Ascending aorta (tissue), 2 donors: ENCODE data around the gene OR6B2. TPM values are rescaled to one million over a fixed set of nuclear protein-coding genes. Genes with fewer than 3 reads are reported as not detected.
A peak's percentile ranks its signal among the peaks of the same experiment; 100 is the strongest.

ENCODE experiments used
- DNase-seq, 2 donors: peaks; one replicate each; pipeline ENCODE4 v3.0.0-alpha.2; 2019; ENCODE audit warnings: low spot score in 2 of 2
- H3K27ac ChIP-seq, 2 donors: fragments of 200-600 bp; sonication (generic); one replicate each; pipeline ENCODE4 v1.5.1; 2016 to 2017; ENCODE audit warnings: mild to moderate bottlenecking in 1 of 2
- H3K27me3 ChIP-seq: fragments of 200-600 bp; sonication (generic); one replicate; pipeline ENCODE4 v1.5.1; 2017
- H3K36me3 ChIP-seq, 2 donors: fragments of 200-600 bp; sonication (generic); one replicate each; pipeline ENCODE4 v1.5.1; 2016
- H3K4me1 ChIP-seq, 2 donors: fragments of 200-600 bp; sonication (generic); one replicate each; pipeline ENCODE4 v1.5.1; 2016 to 2017; ENCODE audit warnings: mild to moderate bottlenecking in 1 of 2
- H3K4me3 ChIP-seq, 2 donors: fragments of 200-600 bp; sonication (generic); one replicate each; pipeline ENCODE4 v1.5.1; 2016 to 2017; ENCODE audit warnings: mild to moderate bottlenecking in 1 of 2
- H3K9me3 ChIP-seq, 2 donors: fragments of 200-600 bp; sonication (generic); one replicate each; pipeline ENCODE4 v1.5.1; 2016
- intact Hi-C: fragments of 100-400 bp; cut with DNase I; formaldehyde crosslinking; loops from one replicate; pipeline ENCODE4 v1.15.1; 2023
- total RNA-seq: library from RNA; depleted of rRNA; stranded (reverse); fragments of >200 nt; gene quantifications from one replicate; pipeline ENCODE4 v1.1.0, GENCODE V29; 2016
- TF ChIP-seq, protein P1 (sequence below), 3 experiments: fragments of 200-600 bp in 2 of 3; fragments of 450-650 bp in 1 of 3; sonication (generic) in 2 of 3; IDR thresholded peaks; one replicate each; pipeline ENCODE4 v1.5.1; 2016 to 2019; ENCODE audit warnings: antibody characterized with exemption in 3 of 3, mild to moderate bottlenecking in 1 of 3, moderate library complexity in 1 of 3

OR6B2 gene
- total RNA-seq, 1 donor from 2014 or later, result not detected

- intact Hi-C loops, result no loop called here
- Histone ChIP-seq H3K4me3 (no peak overlapping the region), H3K27me3 (no peaks in the 10 kb centered on the region), H3K4me1 (no peaks in the 10 kb centered on the region), H3K36me3 (no peaks in the 10 kb centered on the region), H3K9me3 (no peaks in the 10 kb centered on the region), H3K27ac (no peak overlapping the region)
- DNase-seq, result no peak
- TF ChIP-seq, protein P1, sequence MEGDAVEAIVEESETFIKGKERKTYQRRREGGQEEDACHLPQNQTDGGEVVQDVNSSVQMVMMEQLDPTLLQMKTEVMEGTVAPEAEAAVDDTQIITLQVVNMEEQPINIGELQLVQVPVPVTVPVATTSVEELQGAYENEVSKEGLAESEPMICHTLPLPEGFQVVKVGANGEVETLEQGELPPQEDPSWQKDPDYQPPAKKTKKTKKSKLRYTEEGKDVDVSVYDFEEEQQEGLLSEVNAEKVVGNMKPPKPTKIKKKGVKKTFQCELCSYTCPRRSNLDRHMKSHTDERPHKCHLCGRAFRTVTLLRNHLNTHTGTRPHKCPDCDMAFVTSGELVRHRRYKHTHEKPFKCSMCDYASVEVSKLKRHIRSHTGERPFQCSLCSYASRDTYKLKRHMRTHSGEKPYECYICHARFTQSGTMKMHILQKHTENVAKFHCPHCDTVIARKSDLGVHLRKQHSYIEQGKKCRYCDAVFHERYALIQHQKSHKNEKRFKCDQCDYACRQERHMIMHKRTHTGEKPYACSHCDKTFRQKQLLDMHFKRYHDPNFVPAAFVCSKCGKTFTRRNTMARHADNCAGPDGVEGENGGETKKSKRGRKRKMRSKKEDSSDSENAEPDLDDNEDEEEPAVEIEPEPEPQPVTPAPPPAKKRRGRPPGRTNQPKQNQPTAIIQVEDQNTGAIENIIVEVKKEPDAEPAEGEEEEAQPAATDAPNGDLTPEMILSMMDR (IDR thresholded peaks at IDR 0.05), result no peak
Observed at GRCh38 chr2:240068193-240068592, 38.0 kb upstream of the OR6B2 start.

DNA sequence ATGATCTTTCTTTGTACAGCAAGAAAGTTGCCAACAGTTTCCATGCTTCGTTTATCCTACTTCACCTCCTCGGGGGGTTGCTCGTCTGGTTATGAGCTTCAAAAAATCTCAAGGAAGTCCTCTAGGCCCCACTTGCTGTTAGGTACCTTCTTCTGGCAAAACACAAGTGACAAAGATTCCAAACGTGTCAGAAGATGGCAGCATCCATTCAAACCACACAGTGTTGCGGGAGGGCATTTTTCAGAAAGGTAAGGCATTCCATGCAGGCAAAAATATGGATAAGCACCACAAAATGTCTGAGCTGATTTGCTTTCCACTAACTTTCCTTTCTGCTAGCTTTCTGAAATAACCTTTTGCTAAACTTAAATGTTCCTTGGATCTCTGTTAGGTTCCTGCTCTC is 36.3 kb upstream of the OR6B2 start:
- no peak for DNase-seq
- TF ChIP-seq, protein P1 (IDR thresholded peaks at IDR 0.05), result no peak
- intact Hi-C loops, result no loop called here
- no peaks in the 10 kb centered on the region for H3K36me3 ChIP-seq
- no peaks in the 10 kb centered on the region for H3K4me1 ChIP-seq
- no peak overlapping the region for H3K4me3 ChIP-seq
- H3K27me3 ChIP-seq, result no peaks in the 10 kb centered on the region
- H3K27ac ChIP-seq, result no peak overlapping the region
- H3K9me3 ChIP-seq, result no peaks in the 10 kb centered on the region

- H3K36me3 ChIP-seq, result no peaks in the 10 kb centered on the region
- no peaks in the 10 kb centered on the region for H3K27me3 ChIP-seq
- no peaks in the 10 kb centered on the region for H3K4me1 ChIP-seq
- no peak overlapping the region for H3K4me3 ChIP-seq
- TF ChIP-seq, protein P1 (IDR thresholded peaks at IDR 0.05), result no peak
- DNase-seq, result no peak
- H3K27ac ChIP-seq, result no peak overlapping the region
- H3K9me3 ChIP-seq, result no peaks in the 10 kb centered on the region
- intact Hi-C loops, result no loop called here
Observed at GRCh38 chr2:240064898-240065297, 34.7 kb upstream of the OR6B2 start.

DNA sequence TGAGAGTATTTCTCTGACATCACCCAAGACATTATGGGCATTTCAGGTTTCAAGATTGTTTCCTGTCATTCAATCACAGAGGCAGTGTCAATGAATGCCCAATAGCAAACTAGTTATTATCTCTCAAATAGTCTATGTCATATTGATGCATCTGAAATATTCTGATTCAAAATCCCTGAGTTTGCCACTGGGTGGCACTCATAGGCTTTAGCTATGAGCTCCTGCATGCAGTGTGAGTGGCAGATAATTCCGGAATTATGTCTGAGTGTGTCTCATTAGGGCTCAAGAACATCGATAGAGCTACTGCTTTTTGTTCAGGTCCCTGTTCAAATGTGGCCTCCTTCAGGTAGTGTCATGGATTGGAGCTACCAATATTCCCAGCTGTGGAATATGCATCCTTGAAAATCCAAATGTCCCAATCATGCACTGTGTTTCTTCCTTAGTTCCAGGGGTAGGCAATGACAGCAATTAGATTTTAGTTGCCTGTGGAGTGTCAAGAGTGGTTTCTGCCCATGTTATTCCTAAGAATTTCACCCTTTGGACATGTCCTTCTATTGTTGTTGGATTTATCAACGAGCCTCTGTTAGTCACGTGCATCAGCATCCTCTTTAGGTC is 30.9 kb upstream of the OR6B2 start:
- Histone ChIP-seq H3K27me3 (no peaks in the 10 kb centered on the region), H3K36me3 (no peaks in the 10 kb centered on the region), H3K27ac (no peak overlapping the region), H3K4me1 (no peaks in the 10 kb centered on the region), H3K4me3 (no peak overlapping the region), H3K9me3 (no peaks in the 10 kb centered on the region)
- intact Hi-C loops, result loop anchor here (1.0 kb wide), 1 partner anchor 82 kb away; no protein-coding TSS in a partner anchor
- DNase-seq, result no peak
- TF ChIP-seq, protein P1 (IDR thresholded peaks at IDR 0.05), result peak; percentile 26 to 61 (median 42)

- H3K27ac ChIP-seq, result no peak overlapping the region
- H3K4me3 ChIP-seq, result no peak overlapping the region
- intact Hi-C loops, result no loop called here
- no peaks in the 10 kb centered on the region for H3K27me3 ChIP-seq
- no peaks in the 10 kb centered on the region for H3K4me1 ChIP-seq
- no peaks in the 10 kb centered on the region for H3K9me3 ChIP-seq
- TF ChIP-seq, protein P1 (IDR thresholded peaks at IDR 0.05), result no peak
- no peak for DNase-seq
- H3K36me3 ChIP-seq, result no peaks in the 10 kb centered on the region
Observed at GRCh38 chr2:240056678-240057077, 26.4 kb upstream of the OR6B2 start.
